Epithelial cell of prostate (primary cell): ENCODE measurements around the gene PTRHD1.
A peak's percentile ranks its signal among the peaks of the same experiment; 100 is the strongest.
"Not testable (repeated sequence)": the region's sequence is repeated elsewhere in the genome, so short reads cannot be mapped to it uniquely, and the experiment has no call there.

Experiments used
- DNase-seq: peaks from one replicate; pipeline ENCODE4 v3.0.0-alpha.2; 2011; ENCODE audit warnings: low read depth, low spot score
- H3K27ac ChIP-seq: fragments of 450-650 bp; 2 replicates; pipeline ENCODE4 v1.5.1; 2017; ENCODE audit warnings: mild to moderate bottlenecking

Gene PTRHD1, protein sequence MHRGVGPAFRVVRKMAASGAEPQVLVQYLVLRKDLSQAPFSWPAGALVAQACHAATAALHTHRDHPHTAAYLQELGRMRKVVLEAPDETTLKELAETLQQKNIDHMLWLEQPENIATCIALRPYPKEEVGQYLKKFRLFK

DNA sequence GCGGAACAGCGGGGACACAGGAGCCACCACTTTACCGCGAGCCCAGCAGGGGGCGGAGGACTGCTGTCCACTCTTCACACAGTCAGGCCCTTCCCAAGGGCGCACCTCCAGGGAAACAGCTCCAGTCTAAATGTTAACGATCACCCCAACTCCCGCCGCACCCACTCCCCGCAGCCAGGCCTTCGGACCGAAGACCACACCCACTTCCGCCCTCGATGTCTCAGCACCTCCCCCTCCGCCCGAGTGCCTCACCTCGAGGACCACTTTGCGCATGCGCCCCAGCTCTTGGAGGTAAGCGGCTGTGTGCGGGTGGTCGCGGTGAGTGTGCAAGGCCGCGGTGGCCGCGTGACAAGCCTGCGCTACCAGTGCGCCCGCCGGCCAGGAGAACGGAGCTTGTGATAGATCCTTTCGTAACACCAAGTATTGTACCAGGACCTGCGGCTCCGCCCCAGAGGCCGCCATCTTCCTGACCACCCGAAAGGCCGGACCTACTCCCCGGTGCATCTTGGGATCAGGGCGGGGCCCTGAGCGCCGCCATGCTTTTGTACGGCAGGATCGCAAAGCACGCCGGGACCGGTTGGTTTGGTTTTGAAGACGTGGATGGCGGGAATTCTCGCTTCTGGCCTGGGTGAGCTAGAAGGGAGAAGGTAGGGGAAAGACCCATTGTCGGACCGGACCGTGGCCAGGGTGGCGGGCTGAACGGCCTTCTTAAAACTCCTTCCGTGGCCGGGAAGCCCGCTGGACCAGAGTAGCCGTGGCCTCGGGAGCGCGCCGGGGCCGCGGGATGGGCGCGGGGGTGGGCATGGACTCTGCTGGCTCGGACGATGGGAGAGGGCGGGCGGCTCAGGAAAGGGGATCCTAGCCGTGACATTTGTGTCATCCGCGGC lies at the start of gene PTRHD1, which contains the start of gene CENPO:
Gene PTRHD1, minus strand, starts transcription at position 518 of the 887 bp plus-strand sequence. Its CDS starts 14 bp downstream, at position 504.
Gene CENPO, plus strand, starts transcription at position 552 of the 887 bp plus-strand sequence. CDS start 495 bp downstream, outside the sequence.
- DNase-seq = peak; percentile 83
- peak within 1 kb of the TSS; percentile 93 for H3K27ac ChIP-seq

GRCh38 chr2:24842081-24843050 lies 49.2 kb upstream of the PTRHD1 start:
- H3K27ac ChIP-seq = no peak overlapping the region
- DNase-seq = no peak

- H3K27ac ChIP-seq = no peak overlapping the region
- DNase-seq = no peak
These were observed 48.1 kb upstream of the PTRHD1 start for GRCh38 chr2:24840962-24841945.

- DNase-seq = no peak
These were observed 47.1 kb upstream of the PTRHD1 start for GRCh38 chr2:24840164-24840869.

GRCh38 chr2:24839729-24840128 lies 46.5 kb upstream of the PTRHD1 start:
- H3K27ac ChIP-seq = no peak overlapping the region
- no peak for DNase-seq

More at GRCh38 chr2:24840164-24840869, 47.1 kb upstream of the PTRHD1 start:
- no peak overlapping the region for H3K27ac ChIP-seq

DNA sequence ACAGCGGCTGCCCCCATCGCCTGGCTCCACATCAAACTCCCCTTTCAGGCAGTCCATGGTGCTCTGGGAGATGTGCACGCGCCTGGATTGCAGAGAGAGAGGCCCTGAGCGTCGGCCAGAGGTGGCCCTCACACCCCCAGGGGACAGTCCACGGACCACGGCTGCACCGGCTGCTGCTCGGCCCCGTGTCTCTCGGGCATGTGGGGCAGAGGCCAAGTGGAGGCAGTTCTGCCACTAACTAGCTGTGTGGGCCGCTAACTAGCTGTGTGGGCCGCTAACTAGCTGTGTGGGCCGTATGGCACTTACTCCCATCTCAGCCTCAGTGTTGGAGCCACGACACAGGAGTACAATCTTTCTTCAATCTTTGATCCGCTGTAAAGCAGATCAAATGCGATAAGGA lies 45.4 kb upstream of the PTRHD1 start:
- H3K27ac ChIP-seq = no peak overlapping the region
- DNase-seq = no peak

GRCh38 chr2:24837996-24838513 lies 44.9 kb upstream of the PTRHD1 start:
- no peak for DNase-seq
- no peak overlapping the region for H3K27ac ChIP-seq

- no peak for DNase-seq
- no peak overlapping the region for H3K27ac ChIP-seq
These were observed 43.5 kb upstream of the PTRHD1 start for GRCh38 chr2:24836706-24837105.

DNA sequence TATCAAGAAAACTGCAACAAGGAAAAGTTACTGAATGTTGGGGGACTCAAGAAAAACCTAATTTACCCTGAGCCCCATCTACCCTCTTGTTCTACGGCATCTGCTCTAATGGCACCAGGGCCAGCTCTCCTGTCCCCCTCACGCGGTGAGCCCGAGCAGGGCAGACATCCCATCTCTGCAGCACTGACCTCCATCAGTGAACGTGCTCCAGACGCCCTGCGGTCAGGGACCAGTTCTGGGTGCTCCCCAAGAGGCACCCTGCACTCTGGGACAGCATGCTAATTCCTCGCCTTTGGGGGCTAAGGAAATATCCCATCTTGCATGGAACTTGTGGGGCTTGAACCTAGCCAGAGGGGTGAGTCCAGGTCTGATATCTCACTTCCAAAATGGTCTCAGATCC lies 43.0 kb upstream of the PTRHD1 start:
- no peak overlapping the region for H3K27ac ChIP-seq
- no peak for DNase-seq

DNA sequence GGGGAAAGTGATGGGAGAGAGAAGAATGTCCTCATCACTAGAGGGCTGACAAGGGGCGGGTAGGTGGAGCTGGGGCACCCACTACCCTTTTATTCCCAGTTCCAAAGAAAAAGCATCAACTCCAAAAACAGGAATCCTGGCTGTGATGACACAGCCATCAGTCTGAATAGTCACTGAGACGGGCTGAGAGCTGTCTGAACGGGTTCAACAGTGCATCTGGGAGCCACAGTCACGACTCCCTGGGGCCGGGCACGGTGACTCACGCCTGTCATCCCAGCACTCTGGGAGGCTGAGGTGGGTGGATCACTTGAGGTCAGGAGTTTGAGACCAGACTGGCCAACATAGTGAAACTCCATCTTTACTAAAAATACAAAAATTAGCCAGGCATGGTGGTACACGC lies 42.2 kb upstream of the PTRHD1 start:
- H3K27ac ChIP-seq = not testable (repeated sequence)
- peak; percentile 29 for DNase-seq

DNA sequence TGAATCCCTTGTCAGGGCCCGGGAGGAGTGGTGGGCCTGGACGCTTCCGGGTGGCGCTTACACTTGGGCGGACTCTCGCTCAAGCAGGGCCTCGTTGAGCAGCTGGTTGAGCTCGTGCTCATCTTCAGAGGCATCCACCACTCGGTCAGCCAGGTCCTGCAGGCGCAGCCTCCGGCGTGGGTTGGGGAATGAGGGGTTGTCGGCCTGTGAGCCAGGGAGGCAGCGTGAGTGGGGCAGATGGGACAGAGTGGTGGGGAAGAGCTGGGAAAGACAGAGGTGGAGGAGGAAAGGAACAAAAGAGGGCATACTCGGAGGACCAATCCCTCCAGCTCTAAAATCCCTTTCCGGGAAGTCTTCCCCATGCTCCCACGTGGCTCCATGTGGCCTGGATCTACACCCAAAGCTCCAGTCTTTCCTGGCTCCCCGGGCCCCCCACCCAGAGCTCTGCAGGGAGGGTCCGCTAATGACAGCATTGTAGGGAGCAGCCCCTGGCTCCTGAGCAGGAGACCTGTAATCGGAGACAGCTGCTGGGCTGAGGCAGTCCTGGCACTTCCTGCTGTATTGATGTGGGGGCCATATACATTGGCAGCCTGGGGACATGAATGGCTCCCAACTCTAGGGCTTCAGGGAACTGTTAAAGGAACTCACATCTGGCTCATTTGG lies 41.7 kb upstream of the PTRHD1 start:
- H3K27ac ChIP-seq = no peak overlapping the region
- DNase-seq = no peak

- DNase-seq = no peak
- H3K27ac ChIP-seq = no peak overlapping the region
These were observed 40.9 kb upstream of the PTRHD1 start for GRCh38 chr2:24833821-24834732.

DNA sequence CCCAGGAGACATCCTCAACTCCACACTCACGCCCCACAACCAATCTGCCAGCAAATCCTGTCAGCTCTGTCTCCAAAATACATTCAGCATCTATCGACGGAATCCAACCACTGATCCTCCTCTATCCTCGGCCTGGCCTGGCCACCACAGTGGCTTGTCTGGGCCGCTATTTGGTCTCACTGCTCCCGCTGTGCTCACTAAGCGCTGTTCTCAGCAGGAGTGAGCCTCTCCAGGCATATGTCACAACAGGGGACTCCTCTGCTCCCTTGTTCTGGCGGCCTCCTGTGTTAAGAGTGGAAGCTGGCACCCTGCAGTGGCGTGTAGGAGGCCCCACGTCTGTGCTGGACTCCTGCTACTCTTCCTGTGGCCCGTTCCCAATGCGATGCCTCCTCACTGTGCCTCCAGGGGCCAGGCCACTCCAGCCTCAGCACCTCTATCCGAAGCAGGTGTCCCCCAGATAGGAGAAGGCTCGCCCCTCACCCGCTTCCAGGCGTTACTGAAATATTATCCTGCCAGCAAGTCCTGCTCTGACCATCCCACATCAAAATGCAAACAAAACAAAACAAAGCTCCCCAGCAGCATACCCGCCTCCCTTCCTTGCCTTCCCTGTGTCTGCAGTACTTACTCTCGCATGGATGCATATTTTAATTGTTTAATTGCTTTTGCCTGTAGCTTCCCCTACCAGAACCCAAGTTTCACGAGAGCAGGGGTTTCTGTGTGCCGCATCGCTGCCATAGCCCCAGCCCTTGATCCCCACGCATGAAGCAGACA lies 39.9 kb upstream of the PTRHD1 start:
- DNase-seq = no peak
- no peak overlapping the region for H3K27ac ChIP-seq

DNA sequence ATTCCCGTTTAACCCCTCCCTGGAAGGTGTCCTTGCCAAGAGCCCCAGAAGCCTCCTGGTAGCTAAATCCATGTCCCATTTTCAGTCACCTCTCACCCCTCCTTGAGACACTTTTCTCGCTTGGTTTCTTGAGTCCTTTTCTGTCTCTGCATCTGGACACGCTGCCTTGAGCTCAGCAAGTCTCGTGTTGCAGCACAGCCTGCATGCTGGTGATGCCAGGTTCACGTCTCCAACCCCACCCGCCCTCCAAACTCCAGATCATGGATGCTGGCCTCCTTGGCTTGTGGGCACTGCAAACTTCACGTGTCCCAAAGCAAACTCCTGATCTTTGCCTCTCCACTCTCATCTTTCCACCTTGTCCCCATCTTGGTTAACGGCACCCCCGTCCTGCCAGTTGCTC lies 39.3 kb upstream of the PTRHD1 start:
- DNase-seq = no peak
- no peak overlapping the region for H3K27ac ChIP-seq

DNA sequence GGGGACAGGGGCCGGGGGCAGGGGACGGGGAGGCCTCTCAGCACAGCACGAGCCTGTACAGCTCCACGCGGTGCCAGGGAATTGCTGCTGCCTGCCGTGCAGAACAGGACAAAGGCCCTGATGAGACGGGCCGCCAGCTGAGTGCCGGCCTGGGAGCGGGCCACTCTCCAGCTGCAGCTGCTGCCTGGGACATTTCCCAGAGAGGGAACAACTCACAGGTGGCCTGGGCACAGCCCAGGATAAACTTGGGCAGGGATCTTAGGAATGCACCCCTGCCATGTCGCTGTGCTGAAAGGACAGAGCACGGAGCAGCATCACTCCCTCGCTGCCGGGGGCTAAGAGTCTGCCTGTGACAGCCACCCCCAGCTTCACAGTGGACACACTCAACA lies 38.9 kb upstream of the PTRHD1 start:
- DNase-seq = no peak
- no peak overlapping the region for H3K27ac ChIP-seq
